HepG2 (cell line): ENCODE measurements around the gene ARIH2. TPM values are rescaled to one million over a fixed set of nuclear protein-coding genes. Genes with fewer than 3 reads are reported as not detected.
A peak's percentile ranks its signal among the peaks of the same experiment; 100 is the strongest.

Experiments
- CBX1 ChIP-seq: IDR thresholded peaks from one replicate; pipeline ENCODE4 v1.6.1; 2016; ENCODE audit warnings: antibody characterized with exemption, low read depth
- KLF9 ChIP-seq: IDR thresholded peaks from 2 replicates; pipeline ENCODE4 v1.6.1; 2016; ENCODE audit warnings: low read depth
- ONECUT2 ChIP-seq: sonication (generic); formaldehyde crosslinking; IDR thresholded peaks from 2 replicates; pipeline ENCODE4 v1.4.0; 2020; ENCODE audit warnings: missing genetic modification reagents
- ZNF17 ChIP-seq: sonication (generic); formaldehyde crosslinking; IDR thresholded peaks from 2 replicates; pipeline ENCODE4 v1.5.0; 2020; ENCODE audit warnings: mild to moderate bottlenecking, missing genetic modification reagents
- ZNF441 ChIP-seq: sonication (generic); formaldehyde crosslinking; IDR thresholded peaks from 2 replicates; pipeline ENCODE4 v1.7.0; 2021; ENCODE audit warnings: missing genetic modification reagents, borderline replicate concordance
- polyA plus RNA-seq, 8 experiments: library from polyadenylated mRNA; depleted of rRNA in 3 of 8; stranded (reverse) in 7 of 8; unstranded in 1 of 8; fragments of >200 nt; fragmentation: Illumina TruSeq in 4 of 8; extraction: Trizol in 4 of 8; gene quantifications; 2 replicates each; pipeline versions ENCODE4 v1.2.1 to v1.2.3, GENCODE V29; 2011 to 2016; ENCODE audit warnings: low read depth in 4 of 8, missing spikeins in 1 of 8, mixed read lengths in 1 of 8; ENCODE audit not compliant: insufficient read depth in 1 of 8
- total RNA-seq, 5 experiments: library from RNA; depleted of rRNA; stranded (reverse); fragments of >200 nt; fragmentation: Illumina TruSeq; extraction: Trizol; gene quantifications; 2 replicates each; pipeline ENCODE4 v1.2.3, GENCODE V29; 2016; ENCODE audit warnings: low read depth in 1 of 5
- TF ChIP-seq, protein P1 (sequence below): sonication (generic); formaldehyde crosslinking; IDR thresholded peaks from 2 replicates; pipeline ENCODE4 v1.5.0; 2020; ENCODE audit warnings: mild to moderate bottlenecking, missing genetic modification reagents, borderline replicate concordance
- TF ChIP-seq, protein P2 (sequence below): sonication (generic); formaldehyde crosslinking; IDR thresholded peaks from one replicate; pipeline ENCODE4 v1.5.1; 2020; ENCODE audit warnings: mild to moderate bottlenecking, missing genetic modification reagents; ENCODE audit errors: not compliant biosample characterization
- TF ChIP-seq, protein P3 (sequence below): IDR thresholded peaks from 2 replicates; pipeline ENCODE4 v1.6.1; 2012; ENCODE audit warnings: low read depth, low read length, improper control_type of control experiment
- TF ChIP-seq, protein P4 (sequence below): sonication (generic); formaldehyde crosslinking; IDR thresholded peaks from 2 replicates; pipeline ENCODE4 v1.8.0; 2022; ENCODE audit warnings: mild to moderate bottlenecking, missing genetic modification reagents; ENCODE audit not compliant: insufficient replicate concordance

ARIH2 gene
- total and polyA plus RNA-seq, 2 of the 13 experiments (the other 11 are each of a cell fraction or from before 2014, with no cell fraction given), result 64.8 to 83.3 TPM

DNA sequence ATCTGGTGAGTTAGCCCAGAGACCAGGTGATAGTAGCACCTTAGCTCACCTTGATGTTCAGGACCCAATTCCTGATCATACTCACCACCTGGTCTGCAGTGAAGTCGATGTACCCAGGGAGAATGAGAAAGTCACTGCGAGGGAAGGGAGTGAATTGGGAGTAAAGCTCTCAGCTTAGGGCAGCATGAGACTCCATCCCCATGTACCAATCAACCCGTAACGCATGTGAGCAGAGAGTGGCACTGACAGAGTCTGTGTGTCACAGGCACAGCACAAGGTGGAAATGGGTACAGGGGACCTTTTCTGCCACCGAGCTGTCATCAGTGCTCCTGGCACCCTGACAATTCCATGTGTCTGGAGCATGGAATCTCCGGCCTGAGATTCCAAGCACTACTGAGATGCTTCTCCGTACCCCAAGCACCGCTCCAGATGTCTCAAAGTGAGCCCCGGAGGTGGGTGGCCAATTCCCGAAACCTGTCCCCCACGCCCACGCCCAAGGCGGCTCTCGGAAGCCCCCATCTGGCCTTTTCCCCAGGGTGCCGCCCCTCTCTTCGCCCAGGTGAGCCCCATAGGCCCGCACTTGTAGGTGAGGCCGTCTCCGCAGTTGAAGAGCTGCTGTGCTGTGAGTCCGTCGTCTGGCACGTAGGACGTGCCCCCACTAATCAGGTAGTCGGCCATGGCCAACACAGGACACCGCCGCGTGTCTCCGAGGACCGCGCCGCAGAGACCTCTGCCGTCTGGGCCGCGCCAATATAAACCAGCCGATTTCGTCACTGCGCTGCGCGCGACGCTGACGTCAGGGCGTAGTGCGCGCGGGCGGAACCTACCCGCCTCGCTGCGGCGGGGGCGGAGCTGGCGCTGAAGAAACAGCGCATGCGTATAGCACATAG lies 110.3 kb downstream of the ARIH2 start, which contains the start of gene IMPDH2 (continued):
- TF ChIP-seq, protein P1, sequence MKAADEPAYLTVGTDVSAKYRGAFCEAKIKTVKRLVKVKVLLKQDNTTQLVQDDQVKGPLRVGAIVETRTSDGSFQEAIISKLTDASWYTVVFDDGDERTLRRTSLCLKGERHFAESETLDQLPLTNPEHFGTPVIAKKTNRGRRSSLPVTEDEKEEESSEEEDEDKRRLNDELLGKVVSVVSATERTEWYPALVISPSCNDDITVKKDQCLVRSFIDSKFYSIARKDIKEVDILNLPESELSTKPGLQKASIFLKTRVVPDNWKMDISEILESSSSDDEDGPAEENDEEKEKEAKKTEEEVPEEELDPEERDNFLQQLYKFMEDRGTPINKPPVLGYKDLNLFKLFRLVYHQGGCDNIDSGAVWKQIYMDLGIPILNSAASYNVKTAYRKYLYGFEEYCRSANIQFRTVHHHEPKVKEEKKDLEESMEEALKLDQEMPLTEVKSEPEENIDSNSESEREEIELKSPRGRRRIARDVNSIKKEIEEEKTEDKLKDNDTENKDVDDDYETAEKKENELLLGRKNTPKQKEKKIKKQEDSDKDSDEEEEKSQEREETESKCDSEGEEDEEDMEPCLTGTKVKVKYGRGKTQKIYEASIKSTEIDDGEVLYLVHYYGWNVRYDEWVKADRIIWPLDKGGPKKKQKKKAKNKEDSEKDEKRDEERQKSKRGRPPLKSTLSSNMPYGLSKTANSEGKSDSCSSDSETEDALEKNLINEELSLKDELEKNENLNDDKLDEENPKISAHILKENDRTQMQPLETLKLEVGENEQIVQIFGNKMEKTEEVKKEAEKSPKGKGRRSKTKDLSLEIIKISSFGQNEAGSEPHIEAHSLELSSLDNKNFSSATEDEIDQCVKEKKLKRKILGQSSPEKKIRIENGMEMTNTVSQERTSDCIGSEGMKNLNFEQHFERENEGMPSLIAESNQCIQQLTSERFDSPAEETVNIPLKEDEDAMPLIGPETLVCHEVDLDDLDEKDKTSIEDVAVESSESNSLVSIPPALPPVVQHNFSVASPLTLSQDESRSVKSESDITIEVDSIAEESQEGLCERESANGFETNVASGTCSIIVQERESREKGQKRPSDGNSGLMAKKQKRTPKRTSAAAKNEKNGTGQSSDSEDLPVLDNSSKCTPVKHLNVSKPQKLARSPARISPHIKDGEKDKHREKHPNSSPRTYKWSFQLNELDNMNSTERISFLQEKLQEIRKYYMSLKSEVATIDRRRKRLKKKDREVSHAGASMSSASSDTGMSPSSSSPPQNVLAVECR (CRISPR knock-in tag), result peak; percentile 96
- TF ChIP-seq, protein P2, sequence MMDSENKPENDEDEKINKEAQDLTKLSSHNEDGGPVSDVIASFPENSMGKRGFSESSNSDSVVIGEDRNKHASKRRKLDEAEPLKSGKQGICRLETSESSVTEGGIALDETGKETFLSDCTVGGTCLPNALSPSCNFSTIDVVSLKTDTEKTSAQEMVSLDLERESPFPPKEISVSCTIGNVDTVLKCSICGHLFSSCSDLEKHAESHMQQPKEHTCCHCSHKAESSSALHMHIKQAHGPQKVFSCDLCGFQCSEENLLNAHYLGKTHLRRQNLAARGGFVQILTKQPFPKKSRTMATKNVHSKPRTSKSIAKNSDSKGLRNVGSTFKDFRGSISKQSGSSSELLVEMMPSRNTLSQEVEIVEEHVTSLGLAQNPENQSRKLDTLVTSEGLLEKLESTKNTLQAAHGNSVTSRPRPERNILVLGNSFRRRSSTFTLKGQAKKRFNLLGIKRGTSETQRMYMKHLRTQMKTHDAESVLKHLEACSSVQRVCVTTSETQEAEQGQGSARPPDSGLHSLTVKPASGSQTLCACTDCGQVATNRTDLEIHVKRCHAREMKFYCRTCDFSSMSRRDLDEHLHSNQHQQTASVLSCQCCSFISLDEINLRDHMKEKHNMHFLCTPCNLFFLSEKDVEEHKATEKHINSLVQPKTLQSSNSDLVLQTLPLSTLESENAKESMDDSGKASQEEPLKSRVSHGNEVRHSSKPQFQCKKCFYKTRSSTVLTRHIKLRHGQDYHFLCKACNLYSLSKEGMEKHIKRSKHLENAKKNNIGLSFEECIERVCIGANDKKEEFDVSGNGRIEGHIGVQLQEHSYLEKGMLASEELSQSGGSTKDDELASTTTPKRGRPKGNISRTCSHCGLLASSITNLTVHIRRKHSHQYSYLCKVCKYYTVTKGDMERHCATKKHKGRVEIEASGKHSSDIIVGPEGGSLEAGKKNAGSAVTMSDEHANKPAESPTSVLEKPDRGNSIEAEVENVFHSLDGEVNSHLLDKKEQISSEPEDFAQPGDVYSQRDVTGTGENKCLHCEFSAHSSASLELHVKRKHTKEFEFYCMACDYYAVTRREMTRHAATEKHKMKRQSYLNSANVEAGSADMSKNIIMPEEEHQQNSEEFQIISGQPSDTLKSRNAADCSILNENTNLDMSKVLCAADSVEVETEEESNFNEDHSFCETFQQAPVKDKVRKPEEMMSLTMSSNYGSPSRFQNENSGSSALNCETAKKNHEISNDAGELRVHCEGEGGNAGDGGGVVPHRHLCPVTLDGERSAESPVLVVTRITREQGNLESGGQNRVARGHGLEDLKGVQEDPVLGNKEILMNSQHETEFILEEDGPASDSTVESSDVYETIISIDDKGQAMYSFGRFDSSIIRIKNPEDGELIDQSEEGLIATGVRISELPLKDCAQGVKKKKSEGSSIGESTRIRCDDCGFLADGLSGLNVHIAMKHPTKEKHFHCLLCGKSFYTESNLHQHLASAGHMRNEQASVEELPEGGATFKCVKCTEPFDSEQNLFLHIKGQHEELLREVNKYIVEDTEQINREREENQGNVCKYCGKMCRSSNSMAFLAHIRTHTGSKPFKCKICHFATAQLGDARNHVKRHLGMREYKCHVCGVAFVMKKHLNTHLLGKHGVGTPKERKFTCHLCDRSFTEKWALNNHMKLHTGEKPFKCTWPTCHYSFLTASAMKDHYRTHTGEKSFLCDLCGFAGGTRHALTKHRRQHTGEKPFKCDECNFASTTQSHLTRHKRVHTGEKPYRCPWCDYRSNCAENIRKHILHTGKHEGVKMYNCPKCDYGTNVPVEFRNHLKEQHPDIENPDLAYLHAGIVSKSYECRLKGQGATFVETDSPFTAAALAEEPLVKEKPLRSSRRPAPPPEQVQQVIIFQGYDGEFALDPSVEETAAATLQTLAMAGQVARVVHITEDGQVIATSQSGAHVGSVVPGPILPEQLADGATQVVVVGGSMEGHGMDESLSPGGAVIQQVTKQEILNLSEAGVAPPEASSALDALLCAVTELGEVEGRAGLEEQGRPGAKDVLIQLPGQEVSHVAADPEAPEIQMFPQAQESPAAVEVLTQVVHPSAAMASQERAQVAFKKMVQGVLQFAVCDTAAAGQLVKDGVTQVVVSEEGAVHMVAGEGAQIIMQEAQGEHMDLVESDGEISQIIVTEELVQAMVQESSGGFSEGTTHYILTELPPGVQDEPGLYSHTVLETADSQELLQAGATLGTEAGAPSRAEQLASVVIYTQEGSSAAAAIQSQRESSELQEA (CRISPR knock-in tag), result peak; percentile 71
- TF ChIP-seq, protein P3, sequence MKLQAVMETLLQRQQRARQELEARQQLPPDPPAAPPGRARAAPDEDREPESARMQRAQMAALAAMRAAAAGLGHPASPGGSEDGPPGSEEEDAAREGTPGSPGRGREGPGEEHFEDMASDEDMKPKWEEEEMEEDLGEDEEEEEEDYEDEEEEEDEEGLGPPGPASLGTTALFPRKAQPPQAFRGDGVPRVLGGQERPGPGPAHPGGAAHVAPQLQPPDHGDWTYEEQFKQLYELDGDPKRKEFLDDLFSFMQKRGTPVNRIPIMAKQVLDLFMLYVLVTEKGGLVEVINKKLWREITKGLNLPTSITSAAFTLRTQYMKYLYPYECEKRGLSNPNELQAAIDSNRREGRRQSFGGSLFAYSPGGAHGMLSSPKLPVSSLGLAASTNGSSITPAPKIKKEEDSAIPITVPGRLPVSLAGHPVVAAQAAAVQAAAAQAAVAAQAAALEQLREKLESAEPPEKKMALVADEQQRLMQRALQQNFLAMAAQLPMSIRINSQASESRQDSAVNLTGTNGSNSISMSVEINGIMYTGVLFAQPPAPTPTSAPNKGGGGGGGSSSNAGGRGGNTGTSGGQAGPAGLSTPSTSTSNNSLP, result no peak
- TF ChIP-seq ZNF17 (no peak), CBX1 (peak; percentile 81), KLF9 (CRISPR knock-in tag) (no peak), ONECUT2 (CRISPR knock-in tag) (no peak), ZNF441 (CRISPR knock-in tag) (peak; percentile 81; the same call in 1 of the 2 replicates)
- TF ChIP-seq, protein P4, sequence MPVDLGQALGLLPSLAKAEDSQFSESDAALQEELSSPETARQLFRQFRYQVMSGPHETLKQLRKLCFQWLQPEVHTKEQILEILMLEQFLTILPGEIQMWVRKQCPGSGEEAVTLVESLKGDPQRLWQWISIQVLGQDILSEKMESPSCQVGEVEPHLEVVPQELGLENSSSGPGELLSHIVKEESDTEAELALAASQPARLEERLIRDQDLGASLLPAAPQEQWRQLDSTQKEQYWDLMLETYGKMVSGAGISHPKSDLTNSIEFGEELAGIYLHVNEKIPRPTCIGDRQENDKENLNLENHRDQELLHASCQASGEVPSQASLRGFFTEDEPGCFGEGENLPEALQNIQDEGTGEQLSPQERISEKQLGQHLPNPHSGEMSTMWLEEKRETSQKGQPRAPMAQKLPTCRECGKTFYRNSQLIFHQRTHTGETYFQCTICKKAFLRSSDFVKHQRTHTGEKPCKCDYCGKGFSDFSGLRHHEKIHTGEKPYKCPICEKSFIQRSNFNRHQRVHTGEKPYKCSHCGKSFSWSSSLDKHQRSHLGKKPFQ (CRISPR knock-in tag), result no peak
